ENCODE results near the gene MRPL34.
"Not testable (repeated sequence)": the region's sequence is repeated elsewhere in the genome, so short reads cannot be mapped to it uniquely, and the experiment has no call there.

Gene MRPL34

DNA sequence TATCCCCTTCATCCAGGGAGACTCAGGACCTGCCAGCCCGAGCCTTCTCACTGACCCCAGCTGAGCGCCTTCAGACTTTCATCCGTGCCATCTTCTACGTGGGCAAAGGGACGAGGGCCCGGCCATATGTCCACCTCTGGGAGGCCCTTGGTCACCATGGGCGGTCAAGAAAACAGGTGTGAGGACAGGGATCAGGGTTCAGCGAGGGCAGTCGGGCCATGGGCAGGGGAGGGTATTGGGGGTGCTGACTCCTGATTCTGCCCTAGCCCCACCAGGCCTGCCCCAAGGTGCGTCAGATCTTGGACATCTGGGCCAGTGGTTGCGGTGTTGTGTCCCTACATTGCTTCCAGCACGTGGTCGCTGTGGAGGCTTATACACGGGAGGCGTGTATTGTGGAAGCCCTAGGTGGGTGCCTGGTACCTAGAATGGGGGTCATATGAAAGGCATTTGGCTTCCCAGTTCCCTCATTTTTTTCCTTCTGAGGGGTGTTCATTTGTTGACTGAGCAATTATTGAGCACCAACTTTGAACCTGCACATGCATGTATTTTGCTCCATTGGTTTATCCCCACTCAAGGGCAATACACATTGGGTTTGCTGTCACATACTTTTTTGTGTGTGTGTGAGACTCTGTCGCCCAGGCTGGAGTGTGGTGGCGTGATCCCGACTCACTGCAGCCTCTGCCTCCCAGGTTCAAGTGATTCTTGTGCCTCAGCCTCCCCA lies 20.1 kb upstream of the MRPL34 start:
- no peak for DNase-seq (ENCODE audit: low read depth)

GRCh38 chr19:17286263-17286662 lies 19.4 kb upstream of the MRPL34 start:
- no peak for DNase-seq (ENCODE audit: low read depth)

GRCh38 chr19:17286752-17287151 lies 18.9 kb upstream of the MRPL34 start:
- no peak for DNase-seq (ENCODE audit: low read depth)

DNA sequence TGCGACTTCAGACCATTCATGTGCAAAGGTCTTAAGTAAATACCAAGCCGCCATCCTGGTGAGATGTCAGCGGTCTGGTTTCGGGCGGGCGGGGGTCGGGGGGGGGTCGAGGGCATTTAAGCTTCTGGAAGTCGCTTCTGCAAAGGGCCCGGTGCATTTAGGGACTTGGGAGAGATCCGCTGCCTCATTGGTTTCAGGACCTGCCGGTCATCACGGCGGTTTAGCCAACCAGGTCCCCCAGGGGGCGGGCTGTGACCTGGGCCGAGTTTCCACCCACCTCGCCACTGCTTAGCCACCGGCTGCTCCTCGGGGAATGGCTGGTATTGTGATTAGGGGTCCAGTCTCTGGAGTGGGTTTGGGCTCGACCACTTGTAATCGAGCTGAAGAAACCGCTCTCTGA lies 16.2 kb upstream of the MRPL34 start:
- no peak for DNase-seq (ENCODE audit: low read depth)

DNA sequence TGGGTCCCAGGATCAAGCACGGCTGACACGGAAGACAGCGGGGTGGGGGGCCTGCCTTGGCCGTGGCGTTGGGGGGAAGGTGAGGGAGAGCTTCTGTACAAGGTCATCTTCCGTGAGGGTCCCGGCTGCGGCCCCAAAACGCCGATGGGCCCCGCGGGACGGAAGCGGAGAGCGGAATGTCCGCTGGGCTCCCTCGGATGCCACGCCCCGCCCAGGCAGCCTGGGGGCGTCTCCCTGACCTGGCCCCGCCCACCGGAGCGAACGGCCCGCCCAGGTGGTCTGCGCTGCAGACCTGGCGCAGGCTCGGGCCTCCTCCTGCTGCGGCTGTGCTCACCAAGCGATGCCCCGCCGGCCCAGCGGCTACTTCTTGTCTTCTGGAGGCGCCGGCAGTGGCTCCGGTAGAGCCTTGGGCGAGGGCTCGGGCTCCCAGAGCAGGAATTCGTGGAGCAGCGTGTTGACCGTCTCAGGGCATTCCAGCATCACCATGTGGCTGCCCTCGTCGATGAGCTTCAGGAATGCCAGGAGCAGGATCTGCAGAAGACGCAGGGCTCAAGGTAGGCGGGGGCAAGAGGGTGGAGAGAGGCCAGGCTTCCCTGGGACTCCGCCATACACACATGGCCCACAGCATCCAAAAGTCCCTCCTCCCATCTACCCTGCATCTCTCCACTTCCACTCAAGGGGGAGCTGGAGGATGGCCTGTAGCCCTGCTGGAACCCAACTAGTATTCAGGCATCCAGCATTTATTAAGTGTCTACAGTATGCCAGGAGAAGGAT lies 13.2 kb upstream of the MRPL34 start:
- DNase-seq (ENCODE audit: low read depth) = peak; percentile 66

DNA sequence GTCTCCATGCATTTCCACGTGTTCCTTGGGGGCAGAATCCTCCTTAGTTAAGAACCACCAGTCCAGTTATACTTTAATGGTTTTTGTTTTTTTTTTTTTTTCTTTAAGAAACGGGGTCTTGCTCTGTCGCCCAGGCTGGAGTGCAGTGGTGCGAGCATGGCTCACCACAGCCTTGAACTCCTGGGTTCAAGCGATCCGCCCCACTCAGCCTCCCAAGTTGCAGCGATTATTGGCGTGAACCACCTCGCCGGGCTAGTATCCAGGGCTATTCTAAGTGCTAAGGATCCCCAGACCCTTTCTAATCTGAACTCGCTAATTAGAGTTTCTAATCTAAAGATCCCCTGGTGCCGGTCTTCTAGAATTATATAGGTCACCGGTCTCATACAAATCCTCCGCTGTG lies 12.1 kb upstream of the MRPL34 start:
- DNase-seq (ENCODE audit: low read depth) = no peak

- no peak for DNase-seq (ENCODE audit: low read depth)
Observed at GRCh38 chr19:17294051-17294891, 11.4 kb upstream of the MRPL34 start.

DNA sequence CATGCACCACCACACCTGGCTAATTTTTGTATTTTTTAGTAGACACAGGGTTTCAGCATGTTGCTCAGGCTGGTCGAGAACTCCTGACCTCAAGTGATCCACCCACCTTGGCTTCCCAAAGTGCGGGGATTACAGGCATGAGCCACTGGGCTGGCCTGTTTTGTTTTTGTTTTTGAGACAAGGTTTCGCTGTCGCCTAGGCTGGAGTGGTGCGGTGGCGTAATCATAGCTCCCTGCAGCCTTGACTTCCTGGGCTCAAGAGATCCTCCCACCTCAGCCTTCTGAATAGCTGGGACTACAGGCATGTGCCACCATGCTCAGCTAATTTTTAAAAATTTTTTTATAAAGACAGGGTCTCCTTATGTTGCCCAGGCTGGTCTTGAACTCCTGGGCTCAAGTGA lies 10.1 kb upstream of the MRPL34 start:
- DNase-seq (ENCODE audit: low read depth) = not testable (repeated sequence)

- DNase-seq (ENCODE audit: low read depth) = no peak
Observed at GRCh38 chr19:17296273-17296672, 9.4 kb upstream of the MRPL34 start.

DNA sequence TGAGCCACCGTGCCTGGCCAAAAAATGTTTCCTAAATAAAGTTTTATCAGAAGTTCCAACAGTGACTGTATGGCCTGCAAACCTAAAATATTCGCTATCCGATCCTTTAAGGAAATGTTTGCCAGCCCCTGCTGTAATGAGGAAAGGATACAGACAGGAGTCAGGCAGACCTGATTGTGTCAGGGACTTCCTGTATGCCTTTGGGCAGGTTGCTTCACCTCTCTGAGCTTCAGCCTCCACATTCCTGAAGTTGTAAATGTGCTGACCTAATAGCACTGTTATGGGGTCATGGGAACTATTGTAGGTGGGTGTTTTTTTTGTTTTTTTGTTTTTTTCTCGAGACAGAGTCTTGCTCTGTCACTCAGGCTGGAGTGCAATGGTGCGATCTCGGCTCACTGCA lies 8.7 kb upstream of the MRPL34 start:
- DNase-seq (ENCODE audit: low read depth) = no peak

DNA sequence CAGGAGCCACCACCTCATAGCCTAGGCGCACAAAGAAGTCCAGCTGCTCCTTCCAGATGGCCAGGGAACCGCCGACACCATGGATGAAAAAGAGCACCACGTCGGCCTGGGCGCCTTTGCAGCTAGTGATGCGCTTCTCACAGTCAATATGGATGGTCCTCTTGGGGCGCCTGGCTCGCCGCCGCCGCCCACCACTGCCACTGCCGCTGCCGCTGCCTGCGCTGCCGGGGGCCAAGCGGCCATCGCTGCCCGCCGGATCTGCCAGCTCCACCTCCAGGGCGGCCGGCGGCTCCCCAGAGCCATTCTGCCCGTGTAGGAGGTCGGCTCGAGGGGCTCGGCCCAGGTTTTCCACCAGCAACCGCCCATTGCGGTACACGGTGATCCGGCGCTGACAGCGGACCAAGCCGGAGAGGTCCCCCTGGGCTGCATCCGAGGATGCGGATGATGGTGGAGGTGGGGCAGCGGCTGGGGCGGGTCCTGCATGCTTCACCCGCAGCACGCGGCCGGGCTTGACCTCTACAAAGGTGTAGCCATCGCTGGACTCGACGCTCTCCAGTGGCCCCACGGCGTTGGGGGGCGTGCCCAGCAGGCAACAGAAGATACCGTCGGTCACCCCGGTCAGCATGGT lies 4.6 kb upstream of the MRPL34 start:
- DNase-seq (ENCODE audit: low read depth) = no peak

- no peak for DNase-seq (ENCODE audit: low read depth)
Observed at GRCh38 chr19:17302391-17303166, 3.1 kb upstream of the MRPL34 start.

DNA sequence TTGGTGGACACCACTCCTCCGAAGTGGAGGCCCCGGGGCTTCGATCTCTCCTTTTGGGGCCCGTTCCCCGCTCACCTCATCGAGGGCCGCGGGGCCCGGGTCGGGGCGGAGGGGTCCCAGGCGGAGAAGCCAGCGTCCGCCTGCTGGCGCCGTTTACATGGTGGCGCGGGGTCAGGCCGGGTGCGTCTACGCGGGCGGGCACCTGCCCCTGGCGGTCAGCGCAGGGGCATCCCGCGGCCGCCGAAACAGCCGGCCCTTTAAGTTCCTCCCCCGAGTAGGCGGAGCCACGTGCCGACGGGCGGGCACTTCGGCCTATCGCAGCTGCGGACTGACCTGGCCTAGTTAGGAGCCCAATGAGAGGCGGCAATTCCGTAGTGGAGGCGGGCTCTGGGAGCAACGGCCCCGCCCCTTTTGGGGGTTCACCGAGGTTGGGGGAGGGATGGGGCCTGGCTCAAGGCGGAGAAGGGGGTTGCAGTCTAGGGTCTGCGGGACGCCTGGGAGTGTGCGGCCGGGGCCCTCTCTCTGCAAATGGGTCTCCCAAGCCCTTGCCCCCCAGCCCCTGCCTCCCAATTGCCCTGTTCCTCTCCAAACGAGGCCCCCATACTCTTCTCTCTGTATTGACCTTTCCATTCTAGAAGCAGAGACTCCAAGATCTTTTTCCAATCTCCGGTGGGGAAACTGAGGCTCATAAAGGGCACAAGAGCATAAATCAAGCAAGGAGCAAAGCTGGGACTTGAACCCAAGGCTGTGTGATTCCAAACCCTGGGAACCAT lies 2.3 kb upstream of the MRPL34 start, which contains the start of gene ABHD8:
Gene ABHD8, minus strand, starts transcription at position 259 of the 773 bp plus-strand sequence. CDS start 1,809 bp downstream, outside the sequence.
- peak; percentile 87 for DNase-seq (ENCODE audit: low read depth)

DNA sequence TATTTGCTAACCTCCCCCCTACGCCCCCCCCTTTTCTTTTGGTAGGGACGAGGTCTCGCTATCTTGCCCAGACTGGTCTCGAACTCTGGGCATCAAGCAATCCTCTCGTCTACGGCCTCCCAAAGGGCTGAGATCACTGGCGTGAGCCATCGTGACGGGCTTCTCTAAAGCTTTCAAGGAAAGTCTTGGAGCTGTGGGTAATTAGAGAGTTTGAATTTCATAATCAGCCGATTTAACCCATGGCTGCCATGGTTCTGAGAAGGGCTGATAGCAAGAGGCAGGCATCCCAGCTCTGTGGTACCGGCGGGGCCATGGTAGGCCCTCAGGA lies 1.8 kb upstream of the MRPL34 start:
- DNase-seq (ENCODE audit: low read depth) = no peak

DNA sequence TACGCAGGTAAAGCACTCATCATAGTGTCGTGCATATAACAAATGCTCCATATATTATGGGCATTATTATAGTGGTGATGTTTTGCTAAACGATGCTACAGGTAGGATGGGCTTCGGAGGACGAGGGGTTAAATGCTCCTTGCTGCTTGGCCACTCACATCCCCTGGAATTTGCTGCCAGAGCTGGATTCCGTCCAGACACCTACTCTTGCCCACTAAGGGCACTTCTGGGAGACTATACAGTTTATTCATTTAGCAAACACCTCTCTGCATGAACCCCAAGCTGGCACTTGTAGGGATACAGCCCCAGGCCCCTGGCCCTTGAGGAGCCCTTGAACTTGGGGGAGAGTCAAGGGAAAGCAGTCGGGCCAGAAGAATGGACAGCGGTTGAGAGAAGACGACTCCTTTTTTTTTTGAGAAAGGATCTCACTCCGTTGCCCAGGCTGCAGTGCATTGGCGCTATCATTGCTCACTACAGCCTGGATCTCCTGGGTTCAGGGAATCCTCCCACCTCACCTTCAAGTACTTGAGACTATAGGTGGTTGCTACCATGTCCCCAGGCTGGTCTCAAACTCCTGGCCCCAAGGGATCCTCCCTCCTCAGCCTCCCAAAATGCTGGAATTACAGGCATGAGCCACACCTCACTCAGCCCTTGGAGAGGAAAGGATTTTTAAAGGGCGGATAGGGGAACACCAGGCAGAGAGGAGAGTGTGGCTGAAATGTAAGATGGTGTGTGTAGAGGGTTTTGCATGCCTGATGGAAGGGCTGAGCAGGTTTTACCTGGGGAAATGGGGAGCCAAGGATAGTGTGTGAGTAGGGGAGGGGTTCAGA lies 1.1 kb upstream of the MRPL34 start:
- DNase-seq (ENCODE audit: low read depth) = no peak

- no peak for DNase-seq (ENCODE audit: low read depth)
Observed at GRCh38 chr19:17305216-17305516, 506 bp upstream of the MRPL34 start.

DNA sequence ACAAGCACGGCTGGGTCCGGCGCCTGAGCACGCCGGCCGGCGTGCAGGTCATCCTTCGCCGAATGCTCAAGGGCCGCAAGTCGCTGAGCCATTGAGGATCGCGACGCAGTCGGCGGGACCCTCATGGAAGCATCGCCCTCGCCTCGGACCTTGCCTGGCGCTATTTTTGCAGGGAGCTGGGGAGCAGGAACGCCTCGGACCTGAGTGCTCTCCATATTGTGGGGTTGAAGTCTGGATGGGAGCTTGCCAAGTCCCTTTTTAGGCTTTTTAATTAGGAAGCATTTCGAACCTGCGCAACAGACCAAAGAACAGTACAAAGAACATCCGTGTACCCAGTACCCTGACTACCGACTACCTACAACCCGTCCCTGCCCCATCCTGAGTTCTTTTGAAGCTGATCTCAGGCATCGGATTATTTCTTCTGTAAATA lies 628 bp downstream of the MRPL34 start:
- DNase-seq (ENCODE audit: low read depth) = no peak

DNA sequence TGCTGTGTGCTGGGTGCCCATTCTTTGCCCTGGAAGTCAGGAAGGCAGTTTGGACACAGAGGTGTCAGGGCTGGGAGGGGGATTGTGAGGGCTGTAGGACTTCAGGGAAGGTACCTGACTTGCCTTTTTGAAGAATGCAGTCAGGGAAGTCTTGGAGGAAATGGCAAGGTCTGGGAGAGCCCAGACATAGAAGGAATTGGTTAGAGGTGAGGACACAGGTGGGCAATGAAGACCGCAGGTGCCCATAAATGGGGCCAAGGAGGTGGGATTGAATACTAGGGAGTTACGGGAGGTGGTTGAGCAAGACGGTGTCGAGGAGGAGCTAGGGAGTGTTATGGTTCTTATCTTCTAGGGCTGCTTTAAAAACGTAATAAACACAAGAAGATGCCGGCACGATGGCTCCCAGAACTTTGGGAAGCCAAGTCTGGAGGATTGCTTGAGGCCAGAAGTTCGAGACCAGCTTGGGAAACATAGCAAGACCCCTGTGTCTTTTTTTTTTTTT lies 2.3 kb downstream of the MRPL34 start:
- no peak for DNase-seq (ENCODE audit: low read depth)

DNA sequence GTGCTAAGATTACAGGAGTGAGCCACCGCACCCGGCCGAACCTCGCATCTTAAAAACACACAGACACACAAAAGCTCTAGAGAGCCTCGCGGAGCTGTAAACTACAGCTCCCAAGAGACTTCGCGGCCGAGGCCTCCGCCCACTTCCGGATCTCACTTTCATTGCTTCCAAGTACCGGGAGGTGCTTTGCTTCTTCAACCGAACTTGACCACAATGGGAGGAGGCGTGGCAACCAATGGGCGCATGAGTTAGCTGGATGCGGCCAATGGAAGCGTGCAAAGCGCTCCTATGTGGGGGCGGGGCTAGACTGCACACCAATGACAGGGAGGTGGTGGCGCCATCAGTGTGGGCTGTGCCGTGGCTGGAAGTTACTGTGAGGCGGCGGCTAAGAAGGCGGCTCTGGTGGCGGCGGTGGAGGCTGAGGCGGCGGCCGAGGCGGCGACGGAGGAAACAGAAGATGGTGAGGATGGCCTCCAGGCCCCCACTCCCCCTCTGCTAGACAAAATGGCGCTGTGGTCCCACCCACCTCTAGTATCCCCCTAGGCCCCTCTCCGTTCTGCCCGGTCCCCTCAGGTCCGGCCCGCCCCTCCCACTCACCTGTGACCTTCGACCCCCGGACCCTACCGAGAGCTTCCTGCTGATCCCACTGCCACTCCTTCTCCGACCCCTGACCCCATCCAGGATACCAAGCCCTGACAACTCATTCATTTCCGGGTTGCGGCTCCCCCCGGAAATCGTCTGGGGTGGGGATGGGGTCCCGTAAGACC lies 3.7 kb downstream of the MRPL34 start, which contains the start of gene DDA1:
Gene DDA1, plus strand, starts transcription at position 366 of the 767 bp plus-strand sequence. Its CDS starts 92 bp downstream, at position 458.
- peak; percentile 99 for DNase-seq (ENCODE audit: low read depth)

All from activated gamma-delta T cell treated with anti-CD3 and anti-CD28 coated beads, Interleukin-2, amount 50 U/mL, for 16 hours (primary cell).